ENCODE results near the gene MCM9.

DNA sequence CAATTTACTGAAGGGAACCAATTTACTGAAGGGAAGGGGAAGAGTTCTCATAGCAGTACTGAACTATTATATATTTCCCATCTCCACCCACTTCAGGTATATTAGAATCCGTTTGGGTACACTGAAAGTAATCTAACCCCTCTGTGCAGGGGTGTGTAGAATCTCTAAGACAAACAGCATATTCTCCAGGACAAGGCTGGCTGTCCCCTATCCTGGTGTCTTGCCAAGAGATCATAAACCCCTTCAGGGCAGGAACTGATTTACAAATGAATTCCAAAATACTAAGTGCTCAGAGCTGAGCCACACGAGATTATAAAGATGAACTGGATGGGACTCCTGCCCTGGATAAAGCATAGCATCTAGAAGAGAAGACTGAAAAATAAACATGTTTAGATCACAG is 31.8 kb downstream of the MCM9 start:
- TF ChIP-seq, protein P1, sequence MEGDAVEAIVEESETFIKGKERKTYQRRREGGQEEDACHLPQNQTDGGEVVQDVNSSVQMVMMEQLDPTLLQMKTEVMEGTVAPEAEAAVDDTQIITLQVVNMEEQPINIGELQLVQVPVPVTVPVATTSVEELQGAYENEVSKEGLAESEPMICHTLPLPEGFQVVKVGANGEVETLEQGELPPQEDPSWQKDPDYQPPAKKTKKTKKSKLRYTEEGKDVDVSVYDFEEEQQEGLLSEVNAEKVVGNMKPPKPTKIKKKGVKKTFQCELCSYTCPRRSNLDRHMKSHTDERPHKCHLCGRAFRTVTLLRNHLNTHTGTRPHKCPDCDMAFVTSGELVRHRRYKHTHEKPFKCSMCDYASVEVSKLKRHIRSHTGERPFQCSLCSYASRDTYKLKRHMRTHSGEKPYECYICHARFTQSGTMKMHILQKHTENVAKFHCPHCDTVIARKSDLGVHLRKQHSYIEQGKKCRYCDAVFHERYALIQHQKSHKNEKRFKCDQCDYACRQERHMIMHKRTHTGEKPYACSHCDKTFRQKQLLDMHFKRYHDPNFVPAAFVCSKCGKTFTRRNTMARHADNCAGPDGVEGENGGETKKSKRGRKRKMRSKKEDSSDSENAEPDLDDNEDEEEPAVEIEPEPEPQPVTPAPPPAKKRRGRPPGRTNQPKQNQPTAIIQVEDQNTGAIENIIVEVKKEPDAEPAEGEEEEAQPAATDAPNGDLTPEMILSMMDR (IDR thresholded peaks at IDR 0.05): no peak
- TF ChIP-seq JUN (IDR thresholded peaks at IDR 0.05) (no peak), SREBF2 (IDR thresholded peaks at IDR 0.05) (no peak), ESRRA (IDR thresholded peaks at IDR 0.05; ENCODE audit: borderline replicate concordance, low read length) (no peak), NFE2L2 (conservative IDR thresholded peaks at IDR 0.05; ENCODE audit: low read length) (no peak), SMC3 (IDR thresholded peaks at IDR 0.05) (no peak), MAFK (IDR thresholded peaks at IDR 0.05; ENCODE audit: partially characterized antibody) (no peak)

All from A549 (cell line).